SK-N-SH (cell line): ENCODE results near the gene HSPB1. TPM values are rescaled to one million over a fixed set of nuclear protein-coding genes. Genes with fewer than 3 reads are reported as not detected.

Experiments used
- CTCF ChIA-PET: fragments of 300-600, 350-600 bp; formaldehyde crosslinking; extraction: SDS; loops from one replicate; lab custom pipeline; 2021; lab: Yijun Ruan, JAX
- POLR2A ChIA-PET: fragments of 350-600 bp; sonication (Branson Sonifier 250); formaldehyde crosslinking; extraction: SDS; loops from one replicate; lab custom pipeline; 2020; ENCODE audit warnings: antibody characterized with exemption, inconsistent platforms; lab: Yijun Ruan, JAX
- DNase-seq: peaks from one replicate; pipeline ENCODE4 v3.0.0; 2012
- H2AFZ ChIP-seq: fragments of 200-600 bp; sonication (generic); 2 replicates; pipeline ENCODE4 v1.8.1; 2016; ENCODE audit warnings: antibody characterized with exemption, mild to moderate bottlenecking, low read depth
- H3F3A ChIP-seq: fragments of 200-600 bp; sonication (generic); replicated peaks from 2 replicates; pipeline ENCODE3; 2016; ENCODE audit warnings: antibody characterized with exemption, mild to moderate bottlenecking; ENCODE audit not compliant: insufficient read depth
- H3K27ac ChIP-seq, 2 experiments: fragments of 200-500 bp in 1 of 2; fragments of 200-600 bp in 1 of 2; sonication (Bioruptor generic) in 1 of 2; sonication (generic), shearing (Covaris generic) in 1 of 2; 2 replicates each; pipeline versions ENCODE4 v1.5.1 to v1.6.1; 2014 to 2016; ENCODE audit warnings: low read depth in 2 of 2, inconsistent platforms in 1 of 2, low read length in 1 of 2, mild to moderate bottlenecking in 1 of 2, mixed read lengths in 1 of 2
- H3K27me3 ChIP-seq: fragments of 200-600 bp; sonication (generic), shearing (Covaris generic); 2 replicates; pipeline ENCODE4 v1.6.1; 2016; ENCODE audit warnings: mixed run types; ENCODE audit not compliant: insufficient read depth
- H3K36me3 ChIP-seq, 2 experiments: fragments of 200-500 bp in 1 of 2; fragments of 200-600 bp in 1 of 2; sonication (Bioruptor generic) in 1 of 2; sonication (generic) in 1 of 2; replicated peaks in 1 of 2; 2 replicates each; pipeline versions ENCODE3 to v1.5.1; 2014 to 2016; ENCODE audit warnings: low read length in 1 of 2, mild to moderate bottlenecking in 1 of 2; ENCODE audit not compliant: insufficient read depth in 2 of 2, control insufficient read depth in 1 of 2
- H3K4me1 ChIP-seq, 2 experiments: fragments of 200-500 bp in 1 of 2; fragments of 200-600 bp in 1 of 2; sonication (Bioruptor generic) in 1 of 2; sonication (generic), shearing (Covaris generic) in 1 of 2; 2 replicates each; pipeline versions ENCODE4 v1.5.1 to v1.6.1; 2014 to 2016; ENCODE audit warnings: low read depth in 1 of 2, low read length in 1 of 2, mixed run types in 1 of 2; ENCODE audit not compliant: insufficient read depth in 2 of 2, control insufficient read depth in 1 of 2
- H3K4me2 ChIP-seq: fragments of 200-600 bp; sonication (generic), shearing (Covaris generic); 2 replicates; pipeline ENCODE4 v1.6.1; 2017; ENCODE audit warnings: mixed run types
- H3K4me3 ChIP-seq, 2 experiments: fragments of 200-500 bp in 1 of 2; fragments of 200-600 bp in 1 of 2; sonication (Bioruptor generic) in 1 of 2; sonication (generic), shearing (Covaris generic) in 1 of 2; 2 replicates each; pipeline versions ENCODE4 v1.5.1 to v1.8.1; 2014 to 2016; ENCODE audit warnings: low read depth in 2 of 2, inconsistent platforms in 1 of 2, low read length in 1 of 2, mild to moderate bottlenecking in 1 of 2, mixed read lengths in 1 of 2, moderate library complexity in 1 of 2
- H3K79me2 ChIP-seq: fragments of 200-600 bp; sonication (generic); 2 replicates; pipeline ENCODE4 v1.8.1; 2017; ENCODE audit warnings: mild to moderate bottlenecking; ENCODE audit not compliant: insufficient read depth
- H3K9ac ChIP-seq: fragments of 200-600 bp; sonication (generic); 2 replicates; pipeline ENCODE4 v1.6.1; 2017; ENCODE audit warnings: mixed run types
- H3K9me2 ChIP-seq: fragments of 200-600 bp; sonication (generic); 2 replicates; pipeline ENCODE4 v1.6.1; 2017; ENCODE audit warnings: mixed run types
- H3K9me3 ChIP-seq: fragments of 200-600 bp; sonication (generic); 2 replicates; pipeline ENCODE4 v1.6.1; 2017; ENCODE audit warnings: mixed run types, mild to moderate bottlenecking, moderate library complexity
- H4K20me1 ChIP-seq: fragments of 200-600 bp; sonication (generic); 2 replicates; pipeline ENCODE4 v1.6.1; 2017; ENCODE audit warnings: mild to moderate bottlenecking, mixed run types; ENCODE audit not compliant: insufficient read depth
- CHD2 ChIP-seq: fragments of 150-350 bp; IDR thresholded peaks from 2 replicates; pipeline ENCODE4 v1.6.1; 2018; ENCODE audit warnings: low read length; ENCODE audit not compliant: partially characterized antibody
- EP300 ChIP-seq, 2 experiments: IDR thresholded peaks; 2 replicates each; pipeline versions ENCODE4 v1.4.0 to v1.6.1; 2012; ENCODE audit warnings: borderline replicate concordance in 1 of 2, low read depth in 1 of 2, low read length in 1 of 2
- EZH2phosphoT487 ChIP-seq: fragments of 200-600 bp; sonication (generic); IDR thresholded peaks from 2 replicates; pipeline ENCODE4 v1.6.1; 2017; ENCODE audit warnings: low read depth, mixed run types, mild to moderate bottlenecking, antibody characterized with exemption, moderate library complexity, borderline replicate concordance
- FOXJ3 ChIP-seq: sonication (generic); formaldehyde crosslinking; IDR thresholded peaks from 2 replicates; pipeline ENCODE4 v1.5.1; 2020; ENCODE audit warnings: mild to moderate bottlenecking, missing genetic modification reagents
- GABPA ChIP-seq: IDR thresholded peaks from 2 replicates; pipeline ENCODE4 v1.4.0; 2012; ENCODE audit warnings: low read depth, mild to moderate bottlenecking
- GATA2 ChIP-seq: sonication (generic); formaldehyde crosslinking; IDR thresholded peaks from 2 replicates; pipeline ENCODE4 v1.5.0; 2020; ENCODE audit warnings: mild to moderate bottlenecking, missing genetic modification reagents
- JUND ChIP-seq: IDR thresholded peaks from 2 replicates; pipeline ENCODE4 v1.4.0; 2012
- MAX ChIP-seq: IDR thresholded peaks from 2 replicates; pipeline ENCODE4 v1.4.0; 2012; ENCODE audit warnings: low read depth
- MXI1 ChIP-seq: IDR thresholded peaks from 2 replicates; pipeline ENCODE4 v1.6.1; 2012; ENCODE audit warnings: mild to moderate bottlenecking, low read depth, low read length, improper control_type of control experiment
- NFIC ChIP-seq: IDR thresholded peaks from 2 replicates; pipeline ENCODE4 v1.4.0; 2012; ENCODE audit warnings: borderline replicate concordance
- POLR2AphosphoS5 ChIP-seq: IDR thresholded peaks from 2 replicates; pipeline ENCODE4 v1.6.1; 2012; ENCODE audit warnings: low read depth, low read length
- RAD21 ChIP-seq: IDR thresholded peaks from 2 replicates; pipeline ENCODE4 v1.6.1; 2012; ENCODE audit warnings: mild to moderate bottlenecking, low read length
- RFX5 ChIP-seq: IDR thresholded peaks from 2 replicates; pipeline ENCODE4 v1.6.1; 2012; ENCODE audit warnings: mild to moderate bottlenecking, improper control_type of control experiment, low read length
- RXRA ChIP-seq: IDR thresholded peaks from 2 replicates; pipeline ENCODE4 v1.4.0; 2012; ENCODE audit warnings: low read depth, mild to moderate bottlenecking, borderline replicate concordance
- SIN3A ChIP-seq: IDR thresholded peaks from 2 replicates; pipeline ENCODE4 v1.6.1; 2012; ENCODE audit warnings: low read depth, mild to moderate bottlenecking, low read length, moderate library complexity, borderline replicate concordance
- SMC3 ChIP-seq: IDR thresholded peaks from 2 replicates; pipeline ENCODE4 v1.6.1; 2012; ENCODE audit warnings: low read depth, low read length, improper control_type of control experiment
- TAF1 ChIP-seq: IDR thresholded peaks from 2 replicates; pipeline ENCODE4 v1.6.1; 2012; ENCODE audit warnings: low read depth, mild to moderate bottlenecking, low read length, moderate library complexity, borderline replicate concordance
- USF1 ChIP-seq: IDR thresholded peaks from 2 replicates; pipeline ENCODE4 v1.4.0; 2012; ENCODE audit warnings: low read depth, borderline replicate concordance
- YY1 ChIP-seq: IDR thresholded peaks from 2 replicates; pipeline ENCODE4 v1.4.0; 2012; ENCODE audit warnings: low read depth, mild to moderate bottlenecking
- WGBS: methylation state at CpG from one replicate; pipeline ENCODE4 v1.1.6; 2017; ENCODE audit warnings: low lambda C conversion rate; 5-methylcytosine and 5-hydroxymethylcytosine counted together
- polyA plus RNA-seq, 3 experiments: library from polyadenylated mRNA; depleted of rRNA; stranded (reverse); fragments of >200 nt; gene quantifications; 2 replicates each; pipeline ENCODE4 v1.2.3, GENCODE V29; 2012
- TF ChIP-seq, protein P1 (sequence below): fragments of 200-600 bp; sonication (generic); IDR thresholded peaks from 2 replicates; pipeline ENCODE4 v1.6.1; 2017; ENCODE audit warnings: antibody characterized with exemption, mild to moderate bottlenecking, moderate library complexity
- TF ChIP-seq, protein P2 (sequence below): fragments of 150-350 bp; IDR thresholded peaks from 2 replicates; pipeline ENCODE4 v1.6.1; 2017; ENCODE audit warnings: antibody characterized with exemption, low read length, low read depth, borderline replicate concordance
- TF ChIP-seq, protein P3 (sequence below): IDR thresholded peaks from 2 replicates; pipeline ENCODE4; 2012
- TF ChIP-seq, protein P4 (sequence below): IDR thresholded peaks from 2 replicates; pipeline ENCODE4 v1.6.1; 2012; ENCODE audit warnings: mild to moderate bottlenecking, low read depth, low read length, moderate library complexity

HSPB1 gene
- polyA plus RNA-seq, 1 of the 3 experiments (the other 2 are of a cell fraction): 824 TPM

DNA sequence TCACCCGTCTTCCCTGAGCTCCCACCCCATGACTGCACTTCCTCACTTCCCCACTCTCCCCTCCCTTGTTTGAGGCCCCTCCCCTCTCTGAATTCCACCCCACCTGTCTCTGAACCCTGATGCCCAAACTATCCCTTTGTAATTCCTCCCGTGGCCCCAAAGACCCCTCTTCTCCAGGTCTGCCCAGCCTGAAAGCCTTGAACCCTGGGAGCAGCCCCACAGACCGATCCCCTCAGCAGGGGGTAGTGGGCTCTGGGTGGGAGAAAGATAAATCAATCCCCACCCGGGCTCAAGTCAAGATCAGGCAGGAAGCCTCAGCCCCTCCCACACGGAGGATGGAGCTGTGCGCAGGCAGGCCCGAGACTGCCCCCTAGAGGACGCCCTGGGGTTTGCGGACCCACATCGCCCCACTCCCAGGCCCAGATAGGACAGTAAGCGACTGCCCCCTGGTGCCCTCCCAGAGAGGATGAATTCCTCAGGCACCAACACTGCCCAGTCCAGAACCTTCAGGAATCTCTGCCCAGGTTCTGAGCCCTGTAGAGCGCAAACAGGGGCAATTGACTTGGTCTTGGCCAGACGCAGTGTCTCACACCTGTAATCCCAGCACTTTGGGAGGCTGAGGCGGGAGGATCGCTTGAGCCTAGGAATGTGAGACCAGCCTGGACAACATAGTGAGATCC lies 11.7 kb downstream of the HSPB1 start:
- WGBS: 13% methylated on average over 12 of the region's 15 CpGs
- Histone ChIP-seq H3K36me3 (no peaks in the 10 kb centered on the region), H2AFZ (peak overlapping the region; percentile 79; the same call in 1 of the 2 replicates), H3K27me3 (no peaks in the 10 kb centered on the region), H3K4me1 (peaks cover 4 to 26% of the 10 kb centered on the region in 2 experiments; a peak in 2 of 4 replicates), H3K9me2 (no peaks in the 10 kb centered on the region), H3K9ac (no peak overlapping the region), H3F3A (peaks cover 6% of the 10 kb centered on the region), H3K79me2 (no peaks in the 10 kb centered on the region; the same call in 1 of the 2 replicates), H3K4me2 (no peak overlapping the region), H4K20me1 (no peaks in the 10 kb centered on the region), H3K9me3 (no peaks in the 10 kb centered on the region), H3K27ac (no peak overlapping the region), H3K4me3 (no peak overlapping the region; a peak in 2 of 4 replicates)
- ChIA-PET POLR2A (interaction anchor here (0.7 to 1.5 kb wide), 7 partner anchors 11 to 136 kb away, joined by 3 to 7 read pairs (median 4); partner anchors contain the start of gene YWHAG), CTCF (interaction anchor here (0.5 to 21.0 kb wide), 44 partner anchors 9 to 400 kb away, joined by 3 to 774 read pairs (median 4); partner anchors contain the start of genes HSPB1 and SRRM3)
- peak; percentile 97 for DNase-seq
- TF ChIP-seq RFX5: peak; percentile 77
- TF ChIP-seq, protein P1, sequence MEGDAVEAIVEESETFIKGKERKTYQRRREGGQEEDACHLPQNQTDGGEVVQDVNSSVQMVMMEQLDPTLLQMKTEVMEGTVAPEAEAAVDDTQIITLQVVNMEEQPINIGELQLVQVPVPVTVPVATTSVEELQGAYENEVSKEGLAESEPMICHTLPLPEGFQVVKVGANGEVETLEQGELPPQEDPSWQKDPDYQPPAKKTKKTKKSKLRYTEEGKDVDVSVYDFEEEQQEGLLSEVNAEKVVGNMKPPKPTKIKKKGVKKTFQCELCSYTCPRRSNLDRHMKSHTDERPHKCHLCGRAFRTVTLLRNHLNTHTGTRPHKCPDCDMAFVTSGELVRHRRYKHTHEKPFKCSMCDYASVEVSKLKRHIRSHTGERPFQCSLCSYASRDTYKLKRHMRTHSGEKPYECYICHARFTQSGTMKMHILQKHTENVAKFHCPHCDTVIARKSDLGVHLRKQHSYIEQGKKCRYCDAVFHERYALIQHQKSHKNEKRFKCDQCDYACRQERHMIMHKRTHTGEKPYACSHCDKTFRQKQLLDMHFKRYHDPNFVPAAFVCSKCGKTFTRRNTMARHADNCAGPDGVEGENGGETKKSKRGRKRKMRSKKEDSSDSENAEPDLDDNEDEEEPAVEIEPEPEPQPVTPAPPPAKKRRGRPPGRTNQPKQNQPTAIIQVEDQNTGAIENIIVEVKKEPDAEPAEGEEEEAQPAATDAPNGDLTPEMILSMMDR: peak; percentile 100
- no peak; the same call in 1 of the 2 replicates for TF ChIP-seq RXRA
- TF ChIP-seq GATA2: peak; percentile 13; the same call in 1 of the 2 replicates
- no peak for TF ChIP-seq USF1
- TF ChIP-seq EP300 (IDR thresholded peaks at IDR 0.05; ENCODE audit: borderline replicate concordance in 1 of 2, low read depth in 1 of 2, low read length in 1 of 2): peak in 1 of 2 experiments; percentile 69; a peak in 3 of 4 replicates
- TF ChIP-seq, protein P2, sequence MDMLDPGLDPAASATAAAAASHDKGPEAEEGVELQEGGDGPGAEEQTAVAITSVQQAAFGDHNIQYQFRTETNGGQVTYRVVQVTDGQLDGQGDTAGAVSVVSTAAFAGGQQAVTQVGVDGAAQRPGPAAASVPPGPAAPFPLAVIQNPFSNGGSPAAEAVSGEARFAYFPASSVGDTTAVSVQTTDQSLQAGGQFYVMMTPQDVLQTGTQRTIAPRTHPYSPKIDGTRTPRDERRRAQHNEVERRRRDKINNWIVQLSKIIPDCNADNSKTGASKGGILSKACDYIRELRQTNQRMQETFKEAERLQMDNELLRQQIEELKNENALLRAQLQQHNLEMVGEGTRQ: no peak
- peak; percentile 100 for TF ChIP-seq SMC3
- peak; percentile 68; the same call in 1 of the 2 replicates for TF ChIP-seq MAX
- TF ChIP-seq FOXJ3: peak; percentile 70
- TF ChIP-seq, protein P3, sequence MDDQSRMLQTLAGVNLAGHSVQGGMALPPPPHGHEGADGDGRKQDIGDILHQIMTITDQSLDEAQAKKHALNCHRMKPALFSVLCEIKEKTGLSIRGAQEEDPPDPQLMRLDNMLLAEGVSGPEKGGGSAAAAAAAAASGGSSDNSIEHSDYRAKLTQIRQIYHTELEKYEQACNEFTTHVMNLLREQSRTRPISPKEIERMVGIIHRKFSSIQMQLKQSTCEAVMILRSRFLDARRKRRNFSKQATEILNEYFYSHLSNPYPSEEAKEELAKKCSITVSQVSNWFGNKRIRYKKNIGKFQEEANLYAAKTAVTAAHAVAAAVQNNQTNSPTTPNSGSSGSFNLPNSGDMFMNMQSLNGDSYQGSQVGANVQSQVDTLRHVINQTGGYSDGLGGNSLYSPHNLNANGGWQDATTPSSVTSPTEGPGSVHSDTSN: peak; percentile 40; the same call in 1 of the 2 replicates
- TF ChIP-seq, protein P4, sequence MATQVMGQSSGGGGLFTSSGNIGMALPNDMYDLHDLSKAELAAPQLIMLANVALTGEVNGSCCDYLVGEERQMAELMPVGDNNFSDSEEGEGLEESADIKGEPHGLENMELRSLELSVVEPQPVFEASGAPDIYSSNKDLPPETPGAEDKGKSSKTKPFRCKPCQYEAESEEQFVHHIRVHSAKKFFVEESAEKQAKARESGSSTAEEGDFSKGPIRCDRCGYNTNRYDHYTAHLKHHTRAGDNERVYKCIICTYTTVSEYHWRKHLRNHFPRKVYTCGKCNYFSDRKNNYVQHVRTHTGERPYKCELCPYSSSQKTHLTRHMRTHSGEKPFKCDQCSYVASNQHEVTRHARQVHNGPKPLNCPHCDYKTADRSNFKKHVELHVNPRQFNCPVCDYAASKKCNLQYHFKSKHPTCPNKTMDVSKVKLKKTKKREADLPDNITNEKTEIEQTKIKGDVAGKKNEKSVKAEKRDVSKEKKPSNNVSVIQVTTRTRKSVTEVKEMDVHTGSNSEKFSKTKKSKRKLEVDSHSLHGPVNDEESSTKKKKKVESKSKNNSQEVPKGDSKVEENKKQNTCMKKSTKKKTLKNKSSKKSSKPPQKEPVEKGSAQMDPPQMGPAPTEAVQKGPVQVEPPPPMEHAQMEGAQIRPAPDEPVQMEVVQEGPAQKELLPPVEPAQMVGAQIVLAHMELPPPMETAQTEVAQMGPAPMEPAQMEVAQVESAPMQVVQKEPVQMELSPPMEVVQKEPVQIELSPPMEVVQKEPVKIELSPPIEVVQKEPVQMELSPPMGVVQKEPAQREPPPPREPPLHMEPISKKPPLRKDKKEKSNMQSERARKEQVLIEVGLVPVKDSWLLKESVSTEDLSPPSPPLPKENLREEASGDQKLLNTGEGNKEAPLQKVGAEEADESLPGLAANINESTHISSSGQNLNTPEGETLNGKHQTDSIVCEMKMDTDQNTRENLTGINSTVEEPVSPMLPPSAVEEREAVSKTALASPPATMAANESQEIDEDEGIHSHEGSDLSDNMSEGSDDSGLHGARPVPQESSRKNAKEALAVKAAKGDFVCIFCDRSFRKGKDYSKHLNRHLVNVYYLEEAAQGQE: 0 out of 2 replicates have a peak, but pooled peaks have one; percentile 62
- TF ChIP-seq JUND: no peak
- TF ChIP-seq MXI1: peak; percentile 80
- TF ChIP-seq GABPA: no peak
- no peak; the same call in 1 of the 2 replicates for TF ChIP-seq NFIC
- TF ChIP-seq SIN3A: peak; percentile 56; the same call in 1 of the 2 replicates
- peak; percentile 53; the same call in 1 of the 2 replicates for TF ChIP-seq POLR2AphosphoS5
- no peak for TF ChIP-seq EZH2phosphoT487
- peak; percentile 96 for TF ChIP-seq CHD2
- TF ChIP-seq RAD21: peak; percentile 100
- TF ChIP-seq TAF1: peak; percentile 46; the same call in 1 of the 2 replicates
- TF ChIP-seq YY1: no peak
